Superior temporal gyrus (tissue), 1 donor: ENCODE results near the gene PDLIM4.

Experiments used
- DNase-seq: peaks from one replicate; pipeline ENCODE4 v3.0.0-alpha.2; 2016; ENCODE audit errors: extremely low spot score

PDLIM4 gene

DNA sequence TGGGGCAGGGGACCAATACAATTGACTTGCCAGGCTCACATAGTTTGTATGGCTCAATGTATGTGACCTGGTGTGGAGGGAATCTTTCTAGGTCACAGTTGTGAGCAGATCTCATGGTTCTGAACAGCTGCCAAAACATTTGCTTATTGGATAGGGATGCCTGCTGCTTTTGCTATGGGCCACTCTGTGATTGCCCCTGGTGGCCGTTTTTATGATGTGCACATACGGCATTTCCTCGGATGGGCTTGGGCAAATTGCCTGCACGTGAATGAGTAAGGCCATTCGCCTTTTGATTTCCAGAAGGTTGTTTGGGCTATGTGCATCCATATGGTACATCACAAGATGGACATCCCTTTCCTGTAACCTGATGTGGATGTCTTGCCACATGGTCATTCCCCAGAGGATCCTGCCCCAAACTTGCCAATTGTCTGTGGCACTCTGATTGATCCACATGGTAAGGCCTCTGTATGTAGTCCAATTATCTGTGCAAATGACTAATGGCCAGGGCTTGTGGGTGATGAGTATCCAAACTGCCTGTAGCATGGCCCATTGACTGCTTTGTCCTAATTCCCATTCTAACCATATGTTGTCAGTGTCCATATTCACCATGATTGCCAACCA, 26.0 kb downstream of the PDLIM4 start:
- no peak for DNase-seq

DNA sequence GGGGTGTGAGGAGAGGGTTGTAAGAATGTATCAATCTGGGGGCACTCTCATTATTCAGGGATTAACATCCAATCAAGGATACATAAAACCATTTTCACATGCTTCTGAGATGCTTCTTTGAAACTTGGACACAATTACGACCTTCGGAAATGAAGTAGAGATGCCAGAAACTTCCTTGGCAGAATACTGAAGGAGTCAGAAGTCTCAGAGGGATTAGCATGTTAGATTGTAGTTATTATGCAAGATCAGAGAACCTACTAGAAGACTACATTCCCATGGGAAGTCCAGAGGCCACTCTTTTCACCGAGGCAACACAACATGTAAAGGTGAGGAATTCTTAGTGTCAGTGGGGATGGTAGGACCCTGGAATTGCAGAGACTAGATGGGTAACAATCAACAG, 31.6 kb downstream of the PDLIM4 start:
- no peak for DNase-seq

DNA sequence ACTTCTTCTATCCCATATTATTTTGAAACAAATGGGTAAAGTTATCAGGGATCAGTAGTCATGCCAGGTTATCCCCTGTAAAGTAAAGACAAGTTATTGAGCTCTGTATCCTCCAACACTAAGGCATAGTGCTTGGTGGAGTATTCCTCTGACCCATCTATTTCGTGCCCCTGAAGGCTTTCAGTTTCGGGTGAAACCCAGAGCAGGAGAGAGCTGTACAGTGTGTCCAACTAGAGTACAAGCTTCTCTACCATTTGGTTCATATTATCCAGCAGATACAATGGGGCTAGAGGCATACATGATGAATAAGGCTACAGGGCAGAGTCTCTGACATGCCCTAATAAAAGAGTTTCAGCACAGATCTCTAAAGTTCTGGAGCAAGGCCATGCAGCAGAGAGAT, 33.5 kb downstream of the PDLIM4 start:
- DNase-seq, result no peak

DNA sequence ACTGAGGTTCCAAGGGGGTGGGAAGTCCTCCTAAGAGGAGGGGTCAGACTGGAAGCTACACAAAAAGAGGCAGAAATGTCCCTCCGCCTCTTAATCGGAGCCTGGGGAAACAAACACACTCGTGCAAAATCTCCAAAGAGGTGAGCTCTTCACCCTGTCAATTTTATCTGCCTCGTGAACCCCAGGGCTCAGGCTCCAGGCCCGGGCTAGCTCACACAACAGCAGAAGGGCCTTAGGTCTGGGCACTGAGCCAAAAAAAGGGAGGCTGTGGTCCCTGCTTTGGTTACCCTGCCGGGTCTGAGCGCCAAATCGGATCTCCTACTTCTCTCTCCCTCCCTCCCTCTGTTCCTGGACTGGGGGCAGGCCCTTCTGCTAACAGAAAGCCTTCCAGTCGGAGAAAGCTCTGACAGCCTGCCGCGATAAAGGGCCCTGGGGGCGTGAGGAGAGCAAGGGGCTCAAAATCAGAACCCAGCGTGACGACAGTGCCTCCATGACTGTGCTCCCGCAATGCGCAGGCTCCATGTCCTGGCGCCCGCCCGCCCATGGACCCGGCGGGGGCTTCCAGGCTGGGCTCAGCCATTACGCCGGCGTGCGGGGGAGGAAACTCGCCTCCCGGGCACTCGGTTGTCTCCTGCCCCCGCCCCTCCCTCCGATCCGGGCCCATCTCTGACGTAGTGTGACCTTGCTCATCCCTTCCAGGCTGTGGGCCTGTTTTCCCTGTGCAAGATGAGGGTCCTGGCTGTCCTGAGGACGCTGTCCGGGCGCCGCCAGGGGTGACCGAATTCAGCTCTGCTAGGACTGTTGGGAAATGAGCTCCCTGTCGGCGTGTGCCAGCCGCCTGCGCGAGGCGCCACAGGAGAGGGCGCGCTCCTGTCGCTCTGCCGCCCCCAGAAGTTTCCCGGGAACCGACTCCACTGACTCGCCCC, 35.8 kb downstream of the PDLIM4 start:
- DNase-seq, result peak; percentile 78

DNA sequence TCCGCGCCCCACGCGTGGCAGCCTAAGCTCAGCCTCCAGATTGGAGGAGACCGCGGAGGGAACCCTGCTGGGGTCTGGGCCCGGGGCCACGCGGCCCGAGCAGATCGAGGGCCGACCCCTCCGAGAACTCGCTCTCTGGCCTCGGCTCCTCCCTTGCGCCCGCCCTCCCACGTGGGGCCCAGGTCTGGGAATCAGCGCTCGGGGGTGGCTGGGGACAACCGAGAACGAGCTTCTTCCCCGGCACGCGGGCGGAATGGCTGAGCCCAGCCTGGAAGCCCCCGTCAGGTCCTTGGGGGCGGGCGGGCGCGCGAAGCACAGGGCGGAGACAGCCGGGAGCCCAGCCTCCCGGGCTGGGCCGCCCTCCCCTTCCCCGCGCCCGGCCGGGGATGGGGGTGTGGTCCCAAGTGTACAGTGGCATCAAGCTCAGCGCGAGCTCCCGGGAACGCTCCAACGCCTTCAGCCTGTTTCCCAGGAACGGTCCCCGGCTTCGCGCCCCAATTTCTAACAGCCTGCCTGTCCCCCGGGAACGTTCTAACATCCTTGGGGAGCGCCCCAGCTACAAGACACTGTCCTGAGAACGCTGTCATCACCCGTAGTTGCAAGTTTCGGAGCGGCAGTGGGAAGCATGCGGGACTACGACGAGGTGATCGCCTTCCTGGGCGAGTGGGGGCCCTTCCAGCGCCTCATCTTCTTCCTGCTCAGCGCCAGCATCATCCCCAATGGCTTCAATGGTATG, 36.7 kb downstream of the PDLIM4 start, which contains the start of gene SLC22A4:
Gene SLC22A4 (plus strand): TSS at position 403 of the 736 bp plus-strand sequence. CDS start 223 bp downstream, at position 626.
- DNase-seq, result no peak

DNA sequence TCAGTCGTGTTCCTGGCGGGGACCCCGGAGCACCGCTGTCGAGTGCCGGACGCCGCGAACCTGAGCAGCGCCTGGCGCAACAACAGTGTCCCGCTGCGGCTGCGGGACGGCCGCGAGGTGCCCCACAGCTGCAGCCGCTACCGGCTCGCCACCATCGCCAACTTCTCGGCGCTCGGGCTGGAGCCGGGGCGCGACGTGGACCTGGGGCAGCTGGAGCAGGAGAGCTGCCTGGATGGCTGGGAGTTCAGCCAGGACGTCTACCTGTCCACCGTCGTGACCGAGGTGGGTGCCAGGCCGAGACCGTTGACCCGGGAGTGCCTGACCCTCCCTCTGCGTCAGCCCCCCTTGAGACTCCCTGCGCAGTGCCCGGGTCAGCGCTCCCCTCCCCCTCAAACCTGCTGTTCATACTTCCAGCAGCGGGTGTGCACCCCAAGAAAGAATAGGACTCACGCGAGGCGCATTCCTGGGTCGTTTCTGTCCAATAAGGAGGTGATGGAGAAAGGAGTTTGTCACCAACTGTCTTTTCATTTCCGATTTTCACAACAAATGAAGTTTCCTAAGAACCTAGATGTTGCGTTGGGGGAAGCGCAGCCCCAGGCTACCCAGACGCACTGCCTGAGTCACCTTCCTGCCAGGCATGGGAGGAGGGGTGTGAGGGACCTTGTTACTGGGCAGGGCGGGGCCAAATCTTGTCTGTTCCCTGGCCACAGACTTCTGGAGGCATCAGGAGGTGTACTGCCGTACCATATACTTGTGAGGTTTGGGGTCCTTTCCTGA, 37.4 kb downstream of the PDLIM4 start:
- no peak for DNase-seq

DNA sequence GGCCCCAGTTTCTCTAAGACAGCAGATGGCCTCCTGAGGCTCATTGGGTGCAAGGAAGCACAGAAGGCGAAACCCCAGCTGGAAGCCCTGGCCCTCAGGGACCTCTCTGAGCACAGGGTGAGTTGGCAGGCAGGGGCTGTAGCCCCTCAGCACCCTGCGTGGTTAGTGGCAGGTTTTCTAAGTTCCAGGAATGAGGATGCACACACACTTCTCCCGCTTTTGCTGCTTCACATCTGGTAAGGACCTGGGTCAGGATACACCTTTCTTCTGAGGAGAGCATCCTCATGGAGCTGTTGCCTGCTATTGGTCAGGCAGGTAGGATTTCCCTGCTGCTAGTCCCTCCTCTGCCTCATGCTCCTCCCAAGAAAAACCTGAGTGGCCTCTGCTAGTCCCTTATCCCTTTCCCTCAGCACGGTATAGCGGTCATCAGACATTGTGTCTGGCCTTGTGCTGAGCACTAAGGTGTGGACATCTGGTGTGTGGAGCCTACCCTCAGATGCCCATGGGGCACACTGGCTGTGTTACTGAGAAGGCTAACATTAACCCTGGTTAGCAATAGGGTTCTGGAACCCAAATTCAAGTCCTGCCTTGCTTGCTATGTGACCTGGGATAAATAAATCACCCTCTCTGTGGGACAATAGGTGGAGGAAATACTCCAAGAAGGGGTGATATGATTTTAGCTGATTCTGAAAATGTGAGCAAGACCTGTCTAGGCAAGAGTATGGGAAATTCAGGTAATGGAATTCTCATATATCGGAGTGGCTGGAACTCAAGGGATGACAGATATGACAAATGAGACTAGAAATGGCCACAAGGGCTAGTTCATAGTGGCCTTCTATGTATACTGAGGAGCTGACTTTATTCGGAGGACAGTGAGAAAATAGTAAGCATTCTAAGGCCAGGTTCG, 38.3 kb downstream of the PDLIM4 start:
- DNase-seq, result no peak

DNA sequence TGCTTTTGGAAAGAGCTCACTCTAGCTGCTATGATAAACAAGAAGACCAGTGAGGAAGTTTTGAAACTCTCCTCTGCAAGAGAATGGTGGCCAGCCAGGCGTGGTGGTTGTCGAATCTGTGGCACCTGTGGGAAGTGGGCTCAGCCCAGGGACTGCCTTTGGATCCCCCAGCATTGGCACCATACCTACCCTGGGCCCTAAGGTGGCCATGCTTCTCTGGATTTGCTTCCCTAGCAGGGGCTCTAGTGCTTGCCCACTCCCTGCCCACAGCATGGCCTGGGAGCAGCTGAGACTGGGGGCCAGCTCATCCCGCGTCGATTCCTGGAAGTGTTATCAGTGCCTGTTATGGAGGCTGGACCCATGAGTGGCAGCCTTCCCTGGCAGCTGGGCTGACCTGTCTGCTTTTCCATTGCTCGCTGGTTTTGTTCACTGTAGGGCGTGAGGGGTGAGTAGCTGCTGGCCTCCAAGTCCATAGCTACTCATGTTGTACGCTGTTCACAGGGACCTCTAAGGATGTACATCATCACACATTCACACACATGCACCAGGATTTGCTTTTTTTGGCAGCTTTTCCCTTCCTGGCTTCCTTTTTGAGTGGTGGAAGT, 39.0 kb downstream of the PDLIM4 start:
- no peak for DNase-seq

DNA sequence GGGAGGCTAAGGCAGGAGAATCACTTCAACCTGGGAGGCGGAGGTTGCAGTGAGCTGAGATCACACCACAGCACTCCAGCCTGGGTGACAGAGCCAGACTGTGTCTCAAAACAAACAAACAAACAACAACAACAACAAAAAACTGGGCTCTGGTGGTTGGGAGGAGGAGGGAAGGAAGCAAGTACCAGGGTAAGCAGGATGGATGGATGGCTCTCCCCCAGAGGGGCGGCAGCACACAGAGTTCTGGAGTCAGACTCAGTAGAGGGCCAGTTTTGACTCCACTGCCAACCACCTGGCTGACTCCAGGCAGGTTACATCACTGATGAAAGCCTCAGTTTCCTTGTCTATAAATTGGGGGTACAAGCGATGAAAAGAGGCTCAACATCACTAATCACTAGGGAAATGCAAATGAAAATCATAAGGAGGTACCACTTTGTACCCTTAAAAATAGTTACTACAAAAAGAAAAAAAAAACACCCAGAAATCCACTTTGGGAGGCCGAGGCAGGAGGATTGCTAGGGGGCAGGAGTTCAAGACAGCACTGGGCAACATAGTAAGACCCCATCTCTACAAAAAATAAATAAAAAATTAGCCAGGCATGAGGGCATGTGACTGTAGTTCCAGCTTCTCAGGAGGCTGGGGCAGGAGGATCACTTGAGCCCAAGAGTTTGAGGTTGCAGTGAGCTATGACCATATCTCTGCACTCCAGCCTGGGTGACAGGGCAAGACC, 39.9 kb downstream of the PDLIM4 start:
- no peak for DNase-seq

DNA sequence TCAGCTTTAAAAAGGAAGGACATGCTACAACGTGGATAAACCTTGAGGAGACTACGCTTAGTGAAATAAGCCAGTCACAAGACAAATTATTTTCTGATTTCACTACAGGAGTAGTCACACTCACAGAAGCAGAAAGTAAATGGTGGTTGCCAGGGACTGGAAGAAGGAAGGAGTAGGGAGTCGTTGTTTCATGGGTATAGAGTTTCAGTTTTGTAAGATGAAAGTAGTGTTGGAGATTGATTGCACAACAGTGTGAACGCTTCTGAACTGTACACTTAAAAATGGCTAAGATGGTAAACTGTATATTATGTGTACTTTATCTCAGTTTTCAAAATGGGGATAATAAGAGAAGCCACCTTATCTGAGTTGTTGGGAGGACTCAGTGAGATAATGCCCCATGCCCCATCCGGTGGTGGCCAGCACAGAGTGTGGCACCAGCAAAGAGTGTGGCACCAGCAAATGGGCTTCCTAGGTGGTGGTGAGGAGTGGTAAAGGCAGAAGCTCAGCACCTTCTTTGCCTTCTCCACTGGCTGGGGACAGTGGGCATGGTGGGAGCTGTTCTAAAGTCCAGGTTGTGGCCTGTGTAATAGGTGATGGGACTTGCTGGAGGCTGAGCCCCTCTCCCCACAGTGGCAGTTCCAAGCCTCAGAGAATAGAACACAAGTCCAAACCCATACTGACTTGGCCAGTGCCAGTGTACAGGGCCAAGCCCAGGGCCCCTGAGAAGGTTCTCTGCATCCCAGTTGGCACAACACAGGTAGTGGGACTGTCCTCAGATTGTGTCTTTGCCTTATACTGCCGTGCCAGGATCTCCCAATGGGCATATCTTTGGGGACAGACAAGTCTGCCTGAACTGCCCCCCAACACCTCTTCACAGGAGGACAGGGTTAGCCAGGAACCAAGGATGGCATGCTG, 41.1 kb downstream of the PDLIM4 start:
- no peak for DNase-seq

DNA sequence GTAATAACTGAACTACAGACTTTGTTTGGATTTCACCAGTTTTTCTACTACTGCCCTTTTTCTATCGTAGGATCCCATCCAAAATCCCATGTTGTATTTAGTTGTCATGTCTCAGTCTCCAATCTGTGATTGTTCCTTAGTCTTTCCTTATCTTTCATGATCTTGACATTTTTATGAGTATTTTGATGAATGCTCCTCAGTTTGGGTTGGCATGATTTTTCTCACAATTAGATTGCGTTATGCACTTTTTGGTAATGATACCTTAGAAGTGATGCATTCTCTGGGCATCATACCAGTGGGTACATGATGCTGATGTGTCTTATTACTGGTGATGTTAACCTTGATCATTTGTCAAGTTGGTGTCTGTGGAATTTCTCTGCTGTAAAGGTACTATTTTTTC, 42.4 kb downstream of the PDLIM4 start:
- DNase-seq, result no peak

DNA sequence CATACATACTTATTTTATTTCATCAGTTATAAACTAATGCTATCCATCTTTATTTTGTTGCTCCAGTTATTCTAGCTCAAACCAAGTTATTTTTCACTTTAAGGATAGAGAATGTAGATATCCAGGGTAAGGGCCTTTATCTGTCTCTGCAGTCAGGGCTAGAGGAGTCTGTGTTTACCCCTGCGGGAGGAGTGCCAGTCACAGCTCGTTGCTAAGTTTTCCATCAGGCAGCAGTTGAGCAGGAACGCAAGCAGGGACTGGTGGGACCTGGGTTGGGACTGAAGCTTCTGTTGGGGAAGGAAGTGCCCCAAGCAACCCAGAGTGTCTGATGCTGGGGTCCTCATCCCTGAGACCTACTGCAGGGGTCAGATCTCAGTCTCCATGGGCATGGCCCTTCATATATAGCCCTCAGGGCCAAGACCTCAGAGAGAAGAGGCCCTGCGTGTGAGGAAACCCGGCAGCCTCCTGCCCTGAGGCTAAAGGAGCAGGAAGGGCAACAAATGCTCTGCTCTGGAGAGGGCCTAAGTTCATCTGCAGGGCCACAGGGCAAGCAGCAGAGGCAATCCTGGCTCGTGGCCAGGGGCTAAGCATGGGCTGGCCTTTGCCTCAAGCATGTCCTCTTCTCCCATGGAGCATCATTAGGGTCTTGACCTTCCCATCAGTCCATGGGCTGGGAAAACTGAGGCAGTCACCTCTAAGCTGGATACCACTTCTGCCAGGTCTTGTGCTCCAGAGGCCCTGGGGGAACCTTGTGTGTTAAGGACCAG, 43.3 kb downstream of the PDLIM4 start:
- no peak for DNase-seq

DNA sequence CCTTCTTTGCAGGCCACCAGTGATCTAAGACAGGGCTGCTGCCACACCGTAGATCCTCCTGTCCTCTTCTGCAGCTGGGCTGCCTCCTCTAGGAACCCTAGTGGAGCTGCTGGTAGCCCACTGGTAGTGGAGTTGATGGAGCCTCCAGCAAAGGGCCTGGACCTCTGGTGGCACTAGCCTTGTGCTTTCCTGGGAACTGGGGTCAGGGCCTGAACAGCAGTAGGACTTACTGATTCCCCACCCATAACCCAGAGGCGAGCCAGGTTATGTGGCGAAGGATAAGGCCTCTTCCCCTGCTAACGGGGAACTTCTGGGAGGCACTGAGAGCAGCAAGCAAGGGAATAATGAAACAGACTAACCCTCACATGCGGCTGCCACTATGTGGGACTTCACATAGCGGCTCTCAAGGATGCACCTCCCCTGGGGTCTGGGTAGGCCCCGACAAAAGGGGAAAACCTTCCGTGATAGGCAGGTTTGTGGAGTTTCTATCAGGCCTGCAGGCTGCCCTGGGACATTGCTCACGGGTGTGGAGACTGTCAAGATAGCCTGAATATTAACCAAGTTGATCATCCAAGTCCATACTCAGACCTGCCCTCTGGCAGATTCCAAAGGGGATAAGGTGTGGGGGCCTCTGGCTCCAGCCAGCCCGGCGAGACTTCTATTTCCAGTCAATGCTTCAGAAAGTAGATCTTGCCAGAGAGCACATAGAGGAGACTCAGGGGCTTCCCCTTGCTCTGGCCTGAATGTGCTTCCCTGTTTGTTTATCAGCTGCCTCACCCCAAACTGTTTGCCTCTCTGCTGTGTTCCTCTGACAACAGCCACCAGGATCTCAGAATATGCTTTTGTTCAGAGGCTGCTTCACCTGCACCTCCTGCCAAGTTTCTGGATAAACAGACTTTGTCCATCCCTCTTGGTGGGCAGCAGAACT, 44.1 kb downstream of the PDLIM4 start:
- DNase-seq, result no peak

DNA sequence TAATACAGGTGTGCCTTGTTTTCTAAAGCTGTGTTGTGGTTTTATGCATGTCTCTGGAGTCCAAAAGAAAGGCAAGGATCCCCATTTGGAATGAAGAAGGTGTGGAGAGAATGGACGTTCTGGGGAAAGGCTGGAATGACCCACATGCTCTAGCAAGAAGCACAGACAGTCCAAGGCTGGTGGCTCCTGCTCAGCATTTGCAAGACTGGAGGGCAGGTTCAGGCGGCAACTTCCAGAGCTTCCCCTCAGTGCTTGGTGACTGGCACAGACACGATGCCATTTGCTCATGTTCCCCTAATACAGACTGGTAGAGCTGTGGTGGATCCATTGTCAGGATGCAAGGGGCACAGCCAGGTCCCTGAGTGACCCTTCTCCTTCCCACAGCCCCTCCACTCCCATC, 44.9 kb downstream of the PDLIM4 start:
- DNase-seq, result no peak

DNA sequence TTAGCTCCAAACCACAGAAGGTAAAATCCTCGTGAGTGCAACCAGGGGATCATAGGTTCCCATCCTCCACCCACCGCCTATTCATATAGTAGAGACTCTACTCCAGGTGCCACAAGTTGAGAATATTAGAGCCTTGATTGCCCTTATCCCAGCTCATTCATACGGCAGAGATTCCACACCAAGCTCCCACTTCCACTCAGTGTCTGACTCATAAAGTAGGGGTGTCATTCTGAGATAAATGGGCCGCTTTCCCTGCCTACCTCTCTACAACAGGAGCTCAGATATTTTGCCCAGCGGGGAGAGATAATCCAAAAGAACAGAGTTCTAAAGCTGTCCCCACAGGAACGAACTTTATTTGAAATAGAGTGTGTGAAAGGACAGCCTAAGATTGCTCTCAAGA, 46.1 kb downstream of the PDLIM4 start:
- DNase-seq, result no peak

DNA sequence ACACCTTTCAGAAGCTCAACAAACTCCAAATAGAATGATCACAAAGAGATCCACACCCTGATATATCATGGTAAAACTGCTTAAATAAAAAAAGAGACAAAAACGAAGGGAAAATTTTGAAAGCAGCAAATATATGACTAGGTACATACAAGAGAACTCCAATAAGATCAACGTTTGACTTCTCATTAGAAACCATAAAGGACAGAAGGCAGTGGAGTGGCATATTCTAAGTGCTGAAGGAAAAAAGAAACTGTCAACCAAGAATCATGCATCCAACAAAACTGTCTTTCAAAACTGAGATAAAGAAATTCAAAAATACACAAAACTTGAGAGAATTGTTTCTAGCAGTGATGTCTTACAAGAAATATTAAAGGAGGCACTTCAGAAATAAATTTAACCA, 47.9 kb downstream of the PDLIM4 start:
- no peak for DNase-seq

DNA sequence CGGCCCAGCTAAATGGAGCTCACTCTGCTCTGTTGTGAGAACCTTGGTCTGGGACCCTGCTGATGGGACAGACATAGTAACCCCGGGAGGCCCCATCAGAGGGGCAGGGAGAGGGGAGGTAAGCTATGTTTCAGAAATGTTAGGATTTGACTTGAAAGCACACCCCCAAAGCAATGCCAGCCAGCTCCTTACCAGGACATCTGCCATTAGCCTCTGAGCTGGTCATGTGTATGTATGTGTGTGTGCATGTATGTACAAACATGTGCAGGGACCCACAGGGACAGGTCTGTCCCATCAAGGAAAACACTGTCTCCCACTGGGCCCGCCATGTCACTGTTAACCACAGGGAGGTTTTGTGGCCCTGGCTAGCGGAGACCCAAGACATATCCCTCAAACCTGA, 51.2 kb downstream of the PDLIM4 start:
- no peak for DNase-seq
